ENCODE measurements around the gene SLC9A1.

SLC9A1 gene

DNA sequence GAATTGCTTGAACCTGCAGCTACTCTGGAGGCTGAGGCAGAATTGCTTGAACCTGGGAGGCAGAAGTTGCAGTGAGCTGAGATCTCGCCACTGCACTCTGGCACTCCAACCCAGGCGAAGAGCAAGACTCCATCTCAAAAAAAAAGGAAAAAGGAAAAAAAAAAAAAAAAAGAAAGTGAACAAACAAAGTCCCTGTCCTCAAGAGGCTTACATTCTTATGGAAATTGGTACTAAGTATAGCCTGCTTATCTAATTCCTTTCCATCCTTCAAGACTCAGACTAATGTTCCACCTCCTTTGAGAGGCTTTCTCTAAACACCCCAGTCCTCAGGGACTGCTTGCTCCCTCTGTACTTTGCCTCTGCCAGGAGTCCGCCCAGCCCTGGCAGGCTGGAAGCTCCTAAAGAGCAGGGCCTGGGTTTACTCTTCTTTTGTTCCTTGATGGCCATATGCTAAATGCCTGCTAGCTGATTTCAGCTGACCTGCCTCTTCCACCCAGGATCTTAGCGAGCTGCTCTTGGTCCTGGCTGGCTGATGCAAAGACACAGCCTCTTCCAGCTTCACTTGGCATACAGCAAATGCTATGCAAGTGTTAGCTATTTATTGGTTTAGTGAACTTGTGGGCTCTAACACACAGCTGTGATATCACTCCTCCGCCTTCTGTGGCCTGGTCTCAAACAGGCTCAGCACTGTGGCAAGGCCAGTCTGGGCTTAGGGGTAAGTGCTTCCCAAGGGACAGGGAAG lies 9.8 kb downstream of the SLC9A1 start:
- no peaks in the 10 kb centered on the region for H3K9me3 ChIP-seq (ENCODE audit: control insufficient read depth, insufficient read depth, low read length)
- H3K4me1 ChIP-seq (ENCODE audit: insufficient read depth, low read length), result peaks cover 31% of the 10 kb centered on the region
- H3K36me3 ChIP-seq (ENCODE audit: insufficient read depth, low read length), result no peaks in the 10 kb centered on the region
- no peak overlapping the region for H3K9ac ChIP-seq (ENCODE audit: low read depth, low read length)

DNA sequence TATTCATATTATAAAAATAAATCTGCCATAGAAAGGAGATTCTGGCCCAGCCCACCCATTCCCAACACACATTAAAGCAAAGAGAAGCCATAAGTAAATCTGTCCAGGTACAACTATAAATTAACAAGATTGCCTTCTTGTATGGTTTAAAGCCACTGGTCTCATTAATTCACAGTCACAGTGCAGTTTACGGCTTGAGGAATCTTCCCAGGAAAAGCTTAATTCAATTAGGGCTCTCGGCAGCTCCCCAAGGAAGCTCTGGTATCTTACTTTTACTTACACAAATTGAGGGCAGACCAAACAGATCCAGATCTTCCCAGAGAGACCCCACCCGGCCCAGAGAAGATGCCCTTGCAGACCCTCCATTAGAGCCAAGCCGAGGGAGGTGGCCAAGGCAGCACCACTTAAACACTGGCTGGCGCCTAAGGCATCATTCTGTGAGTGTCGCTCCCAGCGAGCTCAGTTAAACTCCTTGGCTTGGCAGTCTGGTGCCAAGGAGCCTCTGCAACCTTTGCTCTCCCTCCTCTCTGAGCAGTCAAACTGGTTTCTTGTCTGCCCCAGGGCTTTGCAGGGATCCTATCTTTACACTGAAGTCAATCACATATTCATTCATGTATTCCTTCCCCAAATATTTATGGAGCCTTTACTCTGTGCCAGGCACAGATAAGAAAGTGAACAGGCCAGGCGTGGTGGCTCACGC lies 10.7 kb downstream of the SLC9A1 start:
- no peaks in the 10 kb centered on the region for H3K9me3 ChIP-seq (ENCODE audit: control insufficient read depth, insufficient read depth, low read length)
- no peaks in the 10 kb centered on the region for H3K36me3 ChIP-seq (ENCODE audit: insufficient read depth, low read length)
- H3K9ac ChIP-seq (ENCODE audit: low read depth, low read length), result no peak overlapping the region
- peaks cover 35% of the 10 kb centered on the region for H3K4me1 ChIP-seq (ENCODE audit: insufficient read depth, low read length)

DNA sequence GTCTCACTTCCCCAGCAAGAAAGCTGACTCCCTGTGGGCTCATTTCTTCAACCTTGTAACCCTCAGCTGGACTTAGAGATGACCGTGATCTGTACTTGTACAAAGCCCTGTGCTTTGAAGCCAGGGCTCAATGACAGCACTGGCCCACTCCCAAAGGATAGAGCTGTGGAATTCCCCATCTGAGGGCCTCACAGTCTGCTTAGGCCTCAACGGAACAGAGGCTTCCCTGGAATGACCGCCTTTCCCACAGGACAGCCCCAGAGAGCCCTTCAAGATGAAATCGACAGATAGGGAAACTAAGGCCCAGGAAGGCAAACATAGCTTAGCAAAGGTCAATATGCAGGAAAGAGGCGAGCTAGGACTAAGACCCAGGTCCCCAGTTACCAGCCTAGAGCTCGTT lies 11.5 kb downstream of the SLC9A1 start:
- Histone ChIP-seq H3K9me3 (ENCODE audit: control insufficient read depth, insufficient read depth, low read length) (no peaks in the 10 kb centered on the region), H3K9ac (ENCODE audit: low read depth, low read length) (no peak overlapping the region), H3K36me3 (ENCODE audit: insufficient read depth, low read length) (no peaks in the 10 kb centered on the region), H3K4me1 (ENCODE audit: insufficient read depth, low read length) (peaks cover 38% of the 10 kb centered on the region)

DNA sequence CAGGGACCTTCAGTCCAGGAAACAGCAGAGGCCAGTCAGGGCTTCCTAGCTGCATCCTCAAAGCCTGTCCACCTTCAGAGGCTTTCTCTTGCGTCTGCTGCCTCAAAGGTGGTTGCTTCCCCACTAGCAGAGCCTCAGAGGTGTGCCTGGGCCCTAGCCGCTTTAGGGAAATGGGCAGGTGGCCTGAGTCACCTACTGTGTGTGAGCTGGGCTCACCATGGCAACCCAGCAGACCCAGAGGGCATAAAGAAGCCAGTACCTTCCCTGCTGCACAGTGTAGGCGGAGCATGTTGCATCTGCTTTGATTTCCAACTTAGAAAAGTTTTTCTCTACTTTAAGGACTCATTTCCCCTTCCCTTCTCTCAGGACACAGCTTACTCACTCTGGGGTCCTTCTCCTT lies 12.5 kb downstream of the SLC9A1 start:
- no peaks in the 10 kb centered on the region for H3K36me3 ChIP-seq (ENCODE audit: insufficient read depth, low read length)
- no peak overlapping the region for H3K9ac ChIP-seq (ENCODE audit: low read depth, low read length)
- H3K9me3 ChIP-seq (ENCODE audit: control insufficient read depth, insufficient read depth, low read length), result no peaks in the 10 kb centered on the region
- H3K4me1 ChIP-seq (ENCODE audit: insufficient read depth, low read length), result peaks cover 47% of the 10 kb centered on the region

DNA sequence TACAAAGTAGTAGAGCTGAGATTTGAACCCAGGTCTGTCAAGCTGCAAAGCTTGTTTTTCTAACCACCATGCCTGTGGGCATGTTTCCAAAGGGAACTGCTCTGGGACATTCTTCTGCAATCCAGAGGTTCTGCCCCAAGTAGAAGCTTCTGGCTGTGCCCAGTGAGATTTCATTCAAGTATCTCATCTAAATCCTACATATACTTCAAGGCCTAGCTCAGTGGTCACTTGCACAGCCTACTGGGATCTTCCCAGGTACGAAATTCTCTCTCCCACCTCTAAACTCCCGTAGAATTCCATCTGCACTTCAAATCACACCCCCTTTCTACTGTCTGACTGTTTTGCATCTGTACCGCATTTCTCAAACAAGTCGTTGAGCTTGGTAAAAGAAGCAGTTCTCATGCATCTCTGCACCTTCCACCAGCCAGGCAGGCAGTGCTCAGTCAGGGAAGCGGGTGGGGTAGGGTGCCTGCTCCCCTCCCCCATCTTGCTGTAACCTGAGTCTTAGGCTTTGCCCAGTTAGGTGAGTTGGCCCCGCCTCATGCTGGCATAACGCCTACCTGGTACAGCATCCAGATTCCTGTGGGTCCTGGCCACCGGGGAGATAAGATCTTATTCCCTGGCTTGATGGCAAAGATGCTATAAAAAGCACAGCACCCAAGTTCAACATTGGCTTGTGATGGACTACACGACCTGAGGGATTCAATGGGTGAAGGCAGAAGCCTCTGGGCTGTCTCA lies 13.5 kb downstream of the SLC9A1 start:
- H3K4me1 ChIP-seq (ENCODE audit: insufficient read depth, low read length), result peaks cover 56% of the 10 kb centered on the region
- H3K9me3 ChIP-seq (ENCODE audit: control insufficient read depth, insufficient read depth, low read length), result no peaks in the 10 kb centered on the region
- H3K36me3 ChIP-seq (ENCODE audit: insufficient read depth, low read length), result no peaks in the 10 kb centered on the region
- no peak overlapping the region for H3K9ac ChIP-seq (ENCODE audit: low read depth, low read length)

DNA sequence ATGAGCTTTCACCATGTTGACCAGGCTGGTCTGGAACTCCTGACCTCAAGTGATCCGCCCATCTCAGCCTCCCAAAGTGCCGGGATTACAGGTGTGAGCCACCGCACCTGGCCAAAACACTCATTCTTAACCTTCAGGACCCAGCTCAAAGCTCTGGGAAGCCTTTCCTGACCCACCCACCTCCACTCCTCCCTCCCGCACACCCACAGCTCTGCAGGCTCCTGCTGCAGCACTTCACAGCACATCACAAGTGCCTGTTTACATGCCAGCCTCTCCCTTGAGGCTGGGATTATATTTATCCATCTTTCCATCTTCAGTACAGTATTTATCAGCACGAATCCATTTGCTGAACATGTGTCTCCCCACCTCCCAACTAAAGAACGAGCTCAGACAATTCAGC lies 14.9 kb downstream of the SLC9A1 start:
- H3K4me1 ChIP-seq (ENCODE audit: insufficient read depth, low read length), result peaks cover 43% of the 10 kb centered on the region

DNA sequence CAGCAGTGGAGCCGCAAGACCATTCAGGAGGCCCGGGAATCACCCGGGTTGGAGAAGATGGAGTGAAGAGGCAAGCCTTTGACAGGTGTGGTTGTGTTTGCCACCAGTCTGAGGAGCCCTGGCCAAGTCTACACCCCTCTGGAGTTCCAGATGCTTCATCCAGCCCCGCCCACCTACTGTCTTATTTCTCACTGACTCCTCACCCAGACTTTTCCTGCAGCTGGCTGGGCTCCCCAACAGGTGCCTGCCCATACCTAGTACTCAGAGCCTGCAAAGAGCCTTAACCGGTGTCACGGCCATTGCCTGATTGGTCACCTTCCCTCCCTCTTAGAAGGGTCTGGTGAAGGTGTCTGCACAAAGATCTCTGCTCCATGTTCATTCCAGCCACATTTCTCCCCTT lies 16.0 kb downstream of the SLC9A1 start:
- H3K9ac ChIP-seq (ENCODE audit: low read depth, low read length), result no peak overlapping the region
- H3K4me1 ChIP-seq (ENCODE audit: insufficient read depth, low read length), result peaks cover 43% of the 10 kb centered on the region
- no peaks in the 10 kb centered on the region for H3K36me3 ChIP-seq (ENCODE audit: insufficient read depth, low read length)

More for the DNA sequence above, 14.9 kb downstream of the SLC9A1 start:
- Histone ChIP-seq H3K9ac (ENCODE audit: low read depth, low read length) (no peak overlapping the region), H3K9me3 (ENCODE audit: control insufficient read depth, insufficient read depth, low read length) (no peaks in the 10 kb centered on the region), H3K36me3 (ENCODE audit: insufficient read depth, low read length) (no peaks in the 10 kb centered on the region)

DNA sequence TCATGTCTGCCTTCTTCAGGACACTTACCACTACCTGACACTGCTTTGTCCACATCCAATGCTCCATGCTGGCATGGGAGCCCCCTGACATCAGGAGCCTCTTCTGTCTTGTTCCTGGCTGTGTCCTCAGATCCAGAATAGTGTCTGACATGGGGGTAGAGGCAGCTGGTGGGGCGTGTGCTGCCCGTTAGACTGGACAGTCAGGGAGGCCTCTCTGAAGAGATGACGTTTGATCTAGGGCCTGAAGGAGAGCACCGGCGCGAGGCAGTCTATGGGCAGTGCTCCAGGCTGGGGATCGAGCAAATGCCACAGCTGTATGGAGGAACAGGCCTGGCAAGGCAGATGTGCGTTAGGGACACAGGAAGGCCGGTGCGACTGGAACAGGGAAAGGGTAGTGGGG lies 16.6 kb downstream of the SLC9A1 start:
- Histone ChIP-seq H3K4me1 (ENCODE audit: insufficient read depth, low read length) (peaks cover 43% of the 10 kb centered on the region), H3K9ac (ENCODE audit: low read depth, low read length) (no peak overlapping the region), H3K36me3 (ENCODE audit: insufficient read depth, low read length) (no peaks in the 10 kb centered on the region), H3K9me3 (ENCODE audit: control insufficient read depth, insufficient read depth, low read length) (no peaks in the 10 kb centered on the region)

More for the DNA sequence above, 16.0 kb downstream of the SLC9A1 start:
- H3K9me3 ChIP-seq (ENCODE audit: control insufficient read depth, insufficient read depth, low read length), result no peaks in the 10 kb centered on the region

DNA sequence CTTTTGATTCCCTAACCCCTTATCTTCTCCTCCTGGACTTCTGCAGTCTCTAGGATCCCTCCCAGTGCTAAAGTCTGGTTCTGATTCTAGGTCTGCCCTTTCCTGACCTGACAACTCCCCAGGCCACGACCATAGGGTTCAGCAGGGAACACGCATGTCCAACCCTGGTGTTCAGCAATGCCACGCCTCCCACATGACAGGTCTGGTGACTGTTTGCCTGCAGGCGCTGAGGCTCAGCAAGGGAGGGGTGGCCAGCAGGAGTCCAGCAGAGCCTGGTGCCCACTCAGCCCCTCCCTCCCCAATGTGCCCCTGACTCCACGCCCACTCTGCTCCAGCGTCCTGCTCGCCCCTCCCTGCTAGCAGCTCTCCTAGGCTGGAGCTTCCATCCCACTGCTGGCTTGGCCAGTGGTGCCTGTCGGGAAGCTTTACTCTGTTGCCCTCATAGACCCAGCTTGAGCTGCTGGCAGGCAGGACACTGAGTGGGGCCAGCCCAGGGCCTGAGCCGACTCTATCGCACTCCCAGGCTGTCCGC lies 17.3 kb downstream of the SLC9A1 start:
- Histone ChIP-seq H3K36me3 (ENCODE audit: insufficient read depth, low read length) (no peaks in the 10 kb centered on the region), H3K9ac (ENCODE audit: low read depth, low read length) (no peak overlapping the region), H3K4me1 (ENCODE audit: insufficient read depth, low read length) (peaks cover 41% of the 10 kb centered on the region), H3K9me3 (ENCODE audit: control insufficient read depth, insufficient read depth, low read length) (no peaks in the 10 kb centered on the region)

DNA sequence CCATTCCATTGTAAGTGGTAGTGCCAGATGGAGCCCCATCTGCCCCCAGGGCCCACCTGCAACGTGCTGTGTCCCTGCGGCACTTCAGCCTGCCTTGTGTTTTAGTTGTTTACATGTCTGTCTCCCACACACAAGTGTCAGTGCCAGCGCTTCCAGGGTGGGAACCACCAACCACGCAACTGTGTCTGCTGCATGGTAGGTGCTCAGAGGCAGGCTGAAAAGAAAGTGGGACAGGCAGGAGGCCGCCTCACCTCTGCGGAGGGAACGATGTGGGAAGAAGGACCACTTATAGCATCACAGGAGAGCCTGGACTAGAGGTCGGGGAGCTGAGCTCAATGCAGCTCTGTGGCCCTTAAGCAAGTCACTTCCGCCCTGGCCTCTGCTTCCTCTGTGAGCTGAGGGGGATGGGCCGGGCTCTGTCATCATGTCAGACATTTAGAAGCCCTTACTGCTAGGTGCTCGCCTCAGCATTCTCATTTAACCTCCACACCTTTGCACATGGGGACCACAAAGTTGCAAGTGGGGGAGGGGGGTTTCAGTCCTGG lies 17.9 kb downstream of the SLC9A1 start:
- H3K9ac ChIP-seq (ENCODE audit: low read depth, low read length), result no peak overlapping the region
- H3K4me1 ChIP-seq (ENCODE audit: insufficient read depth, low read length), result peaks cover 36% of the 10 kb centered on the region
- H3K9me3 ChIP-seq (ENCODE audit: control insufficient read depth, insufficient read depth, low read length), result no peaks in the 10 kb centered on the region
- no peaks in the 10 kb centered on the region for H3K36me3 ChIP-seq (ENCODE audit: insufficient read depth, low read length)

DNA sequence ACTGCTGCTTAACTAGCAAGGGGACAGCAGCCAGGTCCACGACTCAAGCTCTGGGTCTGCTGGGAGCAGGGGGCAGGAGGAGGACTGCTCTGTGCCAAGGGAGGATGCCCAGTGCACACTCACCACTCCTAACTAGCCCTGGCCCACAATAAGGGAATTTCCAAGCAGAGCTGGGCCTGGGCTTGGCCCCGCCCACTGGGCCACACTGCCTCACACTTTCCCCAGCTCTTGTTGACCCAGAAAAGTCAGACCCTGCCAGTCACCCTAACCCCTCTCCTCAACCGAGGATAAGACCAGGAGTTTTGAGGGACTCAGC lies 18.7 kb downstream of the SLC9A1 start:
- H3K4me1 ChIP-seq (ENCODE audit: insufficient read depth, low read length), result peaks cover 27% of the 10 kb centered on the region
- no peak overlapping the region for H3K9ac ChIP-seq (ENCODE audit: low read depth, low read length)
- no peaks in the 10 kb centered on the region for H3K36me3 ChIP-seq (ENCODE audit: insufficient read depth, low read length)
- H3K9me3 ChIP-seq (ENCODE audit: control insufficient read depth, insufficient read depth, low read length), result no peaks in the 10 kb centered on the region

DNA sequence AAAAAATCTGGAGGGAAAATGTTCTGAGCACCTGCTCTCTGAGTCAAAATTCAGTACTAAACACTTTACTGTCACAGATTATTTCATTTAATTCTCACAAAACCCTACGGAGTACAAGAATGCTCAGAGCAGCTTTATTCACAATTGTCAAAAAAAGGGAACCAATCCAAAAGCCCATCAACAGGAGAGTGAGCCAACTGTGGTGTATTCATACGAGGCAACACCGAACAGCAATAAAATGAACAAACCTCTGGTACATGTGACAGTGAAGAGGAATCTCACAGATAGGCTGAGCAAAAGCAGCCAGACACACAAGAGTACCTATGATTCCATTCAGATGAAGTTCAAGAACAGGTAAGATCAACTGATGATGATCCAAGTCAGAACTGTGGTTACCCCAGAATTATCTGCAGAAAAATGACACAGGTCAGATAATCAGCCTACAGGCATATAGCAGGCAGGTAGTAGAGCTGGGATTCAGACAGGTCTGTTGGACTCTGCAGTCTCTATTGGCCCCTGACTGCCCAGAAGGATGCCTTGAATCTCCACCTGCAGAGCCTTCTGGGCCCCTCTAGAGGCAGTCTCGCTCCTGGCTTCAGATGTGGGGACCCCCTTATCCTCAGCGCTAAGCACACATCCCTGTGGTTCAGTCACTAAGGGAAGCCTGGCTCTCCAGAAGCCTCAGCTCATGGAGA lies 19.2 kb downstream of the SLC9A1 start:
- no peaks in the 10 kb centered on the region for H3K9me3 ChIP-seq (ENCODE audit: control insufficient read depth, insufficient read depth, low read length)
- peaks cover 26% of the 10 kb centered on the region for H3K4me1 ChIP-seq (ENCODE audit: insufficient read depth, low read length)

DNA sequence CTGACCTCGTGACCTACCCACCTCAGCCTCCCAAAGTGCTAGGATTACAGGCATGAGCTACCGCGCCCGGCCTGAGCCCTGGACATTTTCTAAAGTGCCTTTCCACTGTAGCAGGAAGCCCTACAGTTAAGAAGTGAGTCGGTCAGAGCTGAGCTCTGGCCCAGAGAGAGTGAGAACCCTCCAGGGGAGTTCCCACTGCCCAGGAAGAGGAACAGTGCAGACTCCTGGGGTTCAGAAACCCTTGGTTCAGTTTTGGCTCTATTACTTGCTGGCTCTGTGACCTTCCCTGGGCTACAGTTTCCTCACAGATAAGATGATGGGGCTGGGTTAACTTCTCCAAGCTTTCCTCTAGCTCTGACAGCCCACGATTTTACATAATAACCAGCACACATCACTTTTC lies 20.9 kb downstream of the SLC9A1 start:
- no peaks in the 10 kb centered on the region for H3K9me3 ChIP-seq (ENCODE audit: control insufficient read depth, insufficient read depth, low read length)
- peaks cover 21% of the 10 kb centered on the region for H3K4me1 ChIP-seq (ENCODE audit: insufficient read depth, low read length)
- no peaks in the 10 kb centered on the region for H3K36me3 ChIP-seq (ENCODE audit: insufficient read depth, low read length)
- no peak overlapping the region for H3K9ac ChIP-seq (ENCODE audit: low read depth, low read length)

More for the DNA sequence above, 19.2 kb downstream of the SLC9A1 start:
- Histone ChIP-seq H3K9ac (ENCODE audit: low read depth, low read length) (no peak overlapping the region), H3K36me3 (ENCODE audit: insufficient read depth, low read length) (no peaks in the 10 kb centered on the region)

DNA sequence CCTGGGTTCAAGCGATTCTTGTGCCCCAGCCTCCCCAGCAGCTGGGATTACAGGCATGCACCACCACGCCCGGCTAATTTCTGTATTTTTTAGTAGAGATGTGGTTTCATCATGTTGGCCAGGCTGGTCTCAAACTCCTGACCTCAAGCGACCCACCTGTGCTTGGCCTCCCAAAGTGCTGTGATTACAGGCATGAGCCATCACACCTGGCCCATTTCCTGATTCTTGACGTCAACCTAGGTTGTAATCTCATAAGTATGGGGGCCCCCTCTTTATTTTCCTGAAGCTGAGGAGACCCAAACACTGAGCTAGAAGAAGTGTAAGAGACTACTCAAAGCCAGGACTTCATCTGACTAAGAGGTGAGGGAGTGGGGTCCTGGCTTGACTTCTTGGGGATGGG lies 21.8 kb downstream of the SLC9A1 start:
- no peaks in the 10 kb centered on the region for H3K9me3 ChIP-seq (ENCODE audit: control insufficient read depth, insufficient read depth, low read length)
- H3K9ac ChIP-seq (ENCODE audit: low read depth, low read length), result no peak overlapping the region
- H3K4me1 ChIP-seq (ENCODE audit: insufficient read depth, low read length), result peaks cover 18% of the 10 kb centered on the region
- H3K36me3 ChIP-seq (ENCODE audit: insufficient read depth, low read length), result no peaks in the 10 kb centered on the region

Measured in ES-I3 (cell line).